ENCODE measurements around the gene OR6C2.
"Not testable (repeated sequence)": the region's sequence is repeated elsewhere in the genome, so short reads cannot be mapped to it uniquely, and the experiment has no call there.

OR6C2 gene

GRCh38 chr12:55472264-55472663 is 28.4 kb downstream of the OR6C2 start:
- no peak for DNase-seq (ENCODE audit: low spot score)

GRCh38 chr12:55479136-55479535 is 35.3 kb downstream of the OR6C2 start:
- DNase-seq (ENCODE audit: low spot score) = not testable (repeated sequence)

DNA sequence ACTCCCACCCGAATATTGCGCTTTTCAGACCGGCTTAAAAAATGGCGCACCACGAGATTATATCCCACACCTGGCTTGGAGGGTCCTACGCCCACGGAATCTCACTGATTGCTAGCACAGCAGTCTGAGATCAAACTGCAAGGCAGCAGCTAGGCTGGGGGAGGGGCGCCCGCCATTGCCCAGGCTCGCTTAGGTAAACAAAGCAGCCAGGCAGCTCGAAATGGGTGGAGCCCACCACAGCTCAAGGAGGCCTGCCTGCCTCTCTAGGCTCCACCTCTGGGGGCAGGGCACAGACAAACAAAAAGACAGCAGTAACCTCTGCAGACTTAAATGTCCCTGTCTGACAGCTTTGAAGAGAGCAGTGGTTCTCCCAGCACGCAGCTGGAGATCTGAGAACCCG is 40.4 kb downstream of the OR6C2 start:
- DNase-seq (ENCODE audit: low spot score) = not testable (repeated sequence)

GRCh38 chr12:55492078-55492477 is 48.2 kb downstream of the OR6C2 start, which contains the start of gene OR6C68:
TSS of gene OR6C68 (plus strand) at chr12:55492378. CDS start at chr12:55492378, 0 bp downstream.
- no peak for DNase-seq (ENCODE audit: low spot score)

GRCh38 chr12:55495490-55495889 is 51.6 kb downstream of the OR6C2 start:
- DNase-seq (ENCODE audit: low spot score) = no peak

- no peak for DNase-seq (ENCODE audit: low spot score)
These were observed 55.4 kb downstream of the OR6C2 start for GRCh38 chr12:55499231-55499630.

DNA sequence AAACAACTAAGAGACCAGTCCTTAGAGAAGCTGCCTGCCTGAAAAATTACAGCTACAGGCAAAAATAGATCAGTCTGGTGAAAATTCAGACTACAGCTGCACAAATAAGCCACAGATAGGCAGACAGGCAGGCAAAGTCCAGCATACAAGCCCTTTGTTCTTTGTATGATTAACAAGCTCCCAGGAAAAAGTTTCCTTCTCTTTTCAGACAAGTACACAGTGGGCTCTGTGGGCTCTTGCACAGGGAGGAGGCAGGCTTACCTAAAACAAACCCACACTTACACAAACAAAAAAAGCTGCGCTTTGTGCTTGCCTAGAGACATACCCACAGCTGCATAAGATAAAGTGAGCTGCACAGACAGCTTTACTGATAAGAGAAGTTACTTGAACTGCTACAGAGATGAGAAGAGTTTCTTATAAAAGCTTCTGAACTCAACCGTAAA is 56.0 kb downstream of the OR6C2 start:
- peak; percentile 81 for DNase-seq (ENCODE audit: low spot score)

- DNase-seq (ENCODE audit: low spot score) = no peak
These were observed 57.7 kb downstream of the OR6C2 start for GRCh38 chr12:55501601-55502000.
